ENCODE results near the gene TUBD1. TPM values are rescaled to one million over a fixed set of nuclear protein-coding genes. Genes with fewer than 3 reads are reported as not detected.

The TUBD1 gene, protein sequence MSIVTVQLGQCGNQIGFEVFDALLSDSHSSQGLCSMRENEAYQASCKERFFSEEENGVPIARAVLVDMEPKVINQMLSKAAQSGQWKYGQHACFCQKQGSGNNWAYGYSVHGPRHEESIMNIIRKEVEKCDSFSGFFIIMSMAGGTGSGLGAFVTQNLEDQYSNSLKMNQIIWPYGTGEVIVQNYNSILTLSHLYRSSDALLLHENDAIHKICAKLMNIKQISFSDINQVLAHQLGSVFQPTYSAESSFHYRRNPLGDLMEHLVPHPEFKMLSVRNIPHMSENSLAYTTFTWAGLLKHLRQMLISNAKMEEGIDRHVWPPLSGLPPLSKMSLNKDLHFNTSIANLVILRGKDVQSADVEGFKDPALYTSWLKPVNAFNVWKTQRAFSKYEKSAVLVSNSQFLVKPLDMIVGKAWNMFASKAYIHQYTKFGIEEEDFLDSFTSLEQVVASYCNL
- total RNA-seq (2021; ENCODE audit: unreplicated experiment) (12.5 TPM), Bru-seq, nascent RNA (percentile 71 among the genes with signal in this experiment), BruChase-seq, experiment 1, labeled RNA remaining after a 2-hour chase (percentile 66 among the genes with signal in this experiment), BruChase-seq, experiment 2, labeled RNA remaining after a 6-hour chase (percentile 62 among the genes with signal in this experiment)
- polyA plus RNA-seq (2012; ENCODE audit: insufficient read length): 8.6 TPM
- long read RNA-seq, transcript TUBD1-202 (8 exons, 1,769 nt): major isoform, 5 of 22 reads
- long read RNA-seq, transcript TUBD1-201 (9 exons, 2,490 nt): major isoform, 5 of 22 reads
- long read RNA-seq, partial matches to known transcripts: 0 of 22 reads
- long read RNA-seq, other reads (novel, unspliced or antisense): 10 of 22 reads

DNA sequence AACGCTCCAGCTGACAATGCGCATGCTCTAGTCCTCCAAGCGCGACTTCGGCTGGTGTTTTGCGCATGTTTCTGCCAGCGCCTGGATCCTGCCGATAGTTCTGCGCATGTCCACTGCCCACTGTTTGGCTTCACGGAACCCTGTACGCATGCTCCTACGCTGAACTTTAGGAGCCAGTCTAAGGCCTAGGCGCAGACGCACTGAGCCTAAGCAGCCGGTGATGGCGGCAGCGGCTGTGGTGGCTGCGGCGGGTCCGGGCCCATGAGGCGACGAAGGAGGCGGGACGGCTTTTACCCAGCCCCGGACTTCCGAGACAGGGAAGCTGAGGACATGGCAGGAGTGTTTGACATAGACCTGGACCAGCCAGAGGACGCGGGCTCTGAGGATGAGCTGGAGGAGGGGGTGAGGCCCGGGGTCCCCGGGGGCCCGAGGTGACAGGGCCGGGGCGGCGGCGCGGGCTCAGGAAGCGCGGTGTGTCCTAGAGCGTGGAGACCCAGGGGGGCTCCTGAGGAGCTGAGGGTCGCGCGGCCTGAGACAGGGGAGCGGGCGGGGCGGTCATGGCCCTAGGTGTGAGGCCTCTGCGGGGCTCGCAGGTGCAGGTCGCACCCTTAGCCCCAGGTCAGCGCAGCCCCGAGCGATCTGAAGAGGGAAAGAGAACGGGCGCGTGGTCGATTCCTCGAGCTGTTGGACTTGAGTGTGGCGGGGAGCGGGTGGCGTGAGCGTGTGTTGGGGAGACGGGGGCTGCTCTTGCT, at the start of gene TUBD1, which contains the start of gene RPS6KB1:
Gene TUBD1 (minus strand): TSS at position 20 of the 752 bp plus-strand sequence. CDS start 1,941 bp downstream, outside the sequence.
Gene RPS6KB1 (plus strand): TSS at position 198 of the 752 bp plus-strand sequence. CDS start 64 bp downstream, at position 262.
- Histone ChIP-seq H3K36me3 (ENCODE audit: control insufficient read depth, insufficient read depth, low read length) (peaks cover 14% of the 10 kb centered on the region), H3K9me3 (ENCODE audit: control insufficient read depth, insufficient read depth, low read depth, low read length) (no peaks in the 10 kb centered on the region), H3K4me3 (ENCODE audit: low read depth in 2 of 2, low read length in 2 of 2) (peak within 1 kb of the TSS; percentile 68 to 89), H3K27me3 (ENCODE audit: control insufficient read depth, insufficient read depth, low read length) (no peaks in the 10 kb centered on the region), H3K27ac (ENCODE audit: low read length) (peak within 1 kb of the TSS; percentile 87), H3K4me1 (ENCODE audit: control insufficient read depth, insufficient read depth, low read length) (peaks cover 8% of the 10 kb centered on the region)
- POLR2A ChIA-PET: interaction anchor here (0.9 kb wide), 1 partner anchor 49 kb away, joined by 3 read pairs; no protein-coding TSS in a partner anchor
- no TSS peak for BruUV-seq (replicated peaks)
- intact Hi-C loops (cut with micrococcal nuclease; ENCODE audit: unreplicated experiment) (no loop called here), in situ Hi-C loops (cut with HindIII; ENCODE audit: low pct_unique_long_range_greater_than_20kb, low sequenced_read_pairs) (no loop called here)
- TF ChIP-seq, protein P1, sequence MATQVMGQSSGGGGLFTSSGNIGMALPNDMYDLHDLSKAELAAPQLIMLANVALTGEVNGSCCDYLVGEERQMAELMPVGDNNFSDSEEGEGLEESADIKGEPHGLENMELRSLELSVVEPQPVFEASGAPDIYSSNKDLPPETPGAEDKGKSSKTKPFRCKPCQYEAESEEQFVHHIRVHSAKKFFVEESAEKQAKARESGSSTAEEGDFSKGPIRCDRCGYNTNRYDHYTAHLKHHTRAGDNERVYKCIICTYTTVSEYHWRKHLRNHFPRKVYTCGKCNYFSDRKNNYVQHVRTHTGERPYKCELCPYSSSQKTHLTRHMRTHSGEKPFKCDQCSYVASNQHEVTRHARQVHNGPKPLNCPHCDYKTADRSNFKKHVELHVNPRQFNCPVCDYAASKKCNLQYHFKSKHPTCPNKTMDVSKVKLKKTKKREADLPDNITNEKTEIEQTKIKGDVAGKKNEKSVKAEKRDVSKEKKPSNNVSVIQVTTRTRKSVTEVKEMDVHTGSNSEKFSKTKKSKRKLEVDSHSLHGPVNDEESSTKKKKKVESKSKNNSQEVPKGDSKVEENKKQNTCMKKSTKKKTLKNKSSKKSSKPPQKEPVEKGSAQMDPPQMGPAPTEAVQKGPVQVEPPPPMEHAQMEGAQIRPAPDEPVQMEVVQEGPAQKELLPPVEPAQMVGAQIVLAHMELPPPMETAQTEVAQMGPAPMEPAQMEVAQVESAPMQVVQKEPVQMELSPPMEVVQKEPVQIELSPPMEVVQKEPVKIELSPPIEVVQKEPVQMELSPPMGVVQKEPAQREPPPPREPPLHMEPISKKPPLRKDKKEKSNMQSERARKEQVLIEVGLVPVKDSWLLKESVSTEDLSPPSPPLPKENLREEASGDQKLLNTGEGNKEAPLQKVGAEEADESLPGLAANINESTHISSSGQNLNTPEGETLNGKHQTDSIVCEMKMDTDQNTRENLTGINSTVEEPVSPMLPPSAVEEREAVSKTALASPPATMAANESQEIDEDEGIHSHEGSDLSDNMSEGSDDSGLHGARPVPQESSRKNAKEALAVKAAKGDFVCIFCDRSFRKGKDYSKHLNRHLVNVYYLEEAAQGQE (IDR thresholded peaks at IDR 0.05; ENCODE audit: insufficient read depth in 1 of 2, low read depth in 2 of 2, low read length in 1 of 2): 0 out of 4 replicates have a peak, but pooled peaks of 1 of the 2 experiments have one; percentile 28
- TF ChIP-seq TCF7L2 (IDR thresholded peaks at IDR 0.05; ENCODE audit: low read depth, low read length): no peak
- no peak for TF ChIP-seq CTCF (IDR thresholded peaks at IDR 0.05)
- peak; percentile 75; the same call in 1 of the 2 replicates for TF ChIP-seq POLR2AphosphoS5 (IDR thresholded peaks at IDR 0.05; ENCODE audit: low read depth, low read length)
- ATAC-seq (peak; percentile 98), DNase-seq (ENCODE audit: low read depth, low spot score) (peak; percentile 98)
- CTCF ChIA-PET: no interaction called here

- no peak for ATAC-seq
- in situ Hi-C loops (cut with HindIII; ENCODE audit: low pct_unique_long_range_greater_than_20kb, low sequenced_read_pairs): no loop called here
- TF ChIP-seq, protein P1 (IDR thresholded peaks at IDR 0.05; ENCODE audit: insufficient read depth in 1 of 2, low read depth in 2 of 2, low read length in 1 of 2): no peak
- TF ChIP-seq CTCF (IDR thresholded peaks at IDR 0.05): no peak
- no peak for TF ChIP-seq TCF7L2 (IDR thresholded peaks at IDR 0.05; ENCODE audit: low read depth, low read length)
- no peak for TF ChIP-seq POLR2AphosphoS5 (IDR thresholded peaks at IDR 0.05; ENCODE audit: low read depth, low read length)
- no peak for TF ChIP-seq SIN3A (IDR thresholded peaks at IDR 0.05; ENCODE audit: borderline replicate concordance, insufficient read depth, low read depth, low read length)
Observed at GRCh38 chr17:59941131-59941530, 48.4 kb upstream of the TUBD1 start.

More at GRCh38 chr17:59941131-59941530, 48.4 kb upstream of the TUBD1 start:
- no peak overlapping the region for H3K4me3 ChIP-seq (ENCODE audit: low read depth in 2 of 2, low read length in 2 of 2)
- no peaks in the 10 kb centered on the region for H3K27me3 ChIP-seq (ENCODE audit: control insufficient read depth, insufficient read depth, low read length)
- POLR2A ChIA-PET: interaction anchor here (0.5 to 0.7 kb wide), 2 partner anchors 22 to 88 kb away, joined by 3 to 10 read pairs; no protein-coding TSS in a partner anchor
- CTCF ChIA-PET: no interaction called here
- H3K9me3 ChIP-seq (ENCODE audit: control insufficient read depth, insufficient read depth, low read depth, low read length): no peaks in the 10 kb centered on the region
- intact Hi-C loops (cut with micrococcal nuclease; ENCODE audit: unreplicated experiment): no loop called here
- no peak overlapping the region for H3K27ac ChIP-seq (ENCODE audit: low read length)
- H3K36me3 ChIP-seq (ENCODE audit: control insufficient read depth, insufficient read depth, low read length): peaks cover 4% of the 10 kb centered on the region; the same call in 1 of the 2 replicates
- no peak for DNase-seq (ENCODE audit: low read depth, low spot score)
- BruUV-seq (replicated peaks): TSS peak; percentile 17
- H3K4me1 ChIP-seq (ENCODE audit: control insufficient read depth, insufficient read depth, low read length): no peaks in the 10 kb centered on the region

Measured in Panc1 (cell line).